ENCODE measurements around the gene TENM3.
A peak's percentile ranks its signal among the peaks of the same experiment; 100 is the strongest.

Gene TENM3

DNA sequence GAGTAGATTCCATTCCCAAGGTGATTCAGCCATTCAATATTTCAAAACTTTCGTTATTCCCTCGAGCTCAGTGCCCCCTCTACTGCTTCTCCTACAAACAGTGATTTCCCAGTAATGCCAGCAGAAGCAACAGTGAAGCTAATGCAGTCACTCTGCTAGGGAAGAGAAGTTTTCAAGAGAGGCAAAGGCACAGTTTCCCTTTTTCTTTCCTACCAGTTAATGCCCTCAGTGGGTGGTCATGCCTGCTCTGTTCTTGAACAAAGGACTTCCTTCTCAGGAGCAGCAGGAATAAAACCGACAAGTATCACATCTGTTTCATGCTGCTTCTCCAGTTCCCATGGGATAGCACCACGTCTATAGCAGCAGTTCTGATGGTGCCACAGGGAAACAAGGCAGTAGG lies 317.2 kb downstream of the TENM3 start:
- H3K9me3 ChIP-seq (ENCODE audit: insufficient read depth, low read depth, low read length) = no peaks in the 10 kb centered on the region
- 0% methylated on average over 4 of the region's 4 CpGs for WGBS
- no peaks in the 10 kb centered on the region for H3K27me3 ChIP-seq (ENCODE audit: insufficient read depth, low read length)
- peak overlapping the region; percentile 24 for H3K4me3 ChIP-seq (ENCODE audit: low read length)
- no peaks in the 10 kb centered on the region for H3K36me3 ChIP-seq (ENCODE audit: insufficient read depth, low read length)
- peaks cover 73% of the 10 kb centered on the region for H3K4me1 ChIP-seq (ENCODE audit: insufficient read depth, low read length)
- H3K27ac ChIP-seq (ENCODE audit: low read depth, low read length) = peak overlapping the region; percentile 81
- H3K9ac ChIP-seq (ENCODE audit: low read depth, low read length) = peak overlapping the region; percentile 17; the same call in 1 of the 2 replicates

DNA sequence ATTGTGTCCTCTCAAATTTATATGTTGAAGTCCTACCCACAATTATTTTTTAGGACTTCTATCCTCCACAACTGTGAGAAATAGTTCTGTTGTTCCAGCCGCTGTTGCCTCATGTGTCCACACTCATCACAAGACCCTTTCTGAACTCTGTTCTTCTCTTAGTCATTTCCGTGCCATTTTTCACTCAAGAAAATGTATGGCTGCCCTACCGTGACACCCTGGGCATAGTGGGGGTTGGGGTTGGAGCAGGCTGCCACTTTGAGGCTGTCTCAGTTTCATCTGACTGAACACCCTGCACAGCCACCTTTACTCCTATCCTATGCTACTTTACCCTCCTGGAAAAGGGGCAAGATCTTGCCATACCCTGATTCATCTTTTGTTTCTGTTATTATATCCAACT lies 319.1 kb downstream of the TENM3 start:
- peaks cover 70% of the 10 kb centered on the region for H3K4me1 ChIP-seq (ENCODE audit: insufficient read depth, low read length)

DNA sequence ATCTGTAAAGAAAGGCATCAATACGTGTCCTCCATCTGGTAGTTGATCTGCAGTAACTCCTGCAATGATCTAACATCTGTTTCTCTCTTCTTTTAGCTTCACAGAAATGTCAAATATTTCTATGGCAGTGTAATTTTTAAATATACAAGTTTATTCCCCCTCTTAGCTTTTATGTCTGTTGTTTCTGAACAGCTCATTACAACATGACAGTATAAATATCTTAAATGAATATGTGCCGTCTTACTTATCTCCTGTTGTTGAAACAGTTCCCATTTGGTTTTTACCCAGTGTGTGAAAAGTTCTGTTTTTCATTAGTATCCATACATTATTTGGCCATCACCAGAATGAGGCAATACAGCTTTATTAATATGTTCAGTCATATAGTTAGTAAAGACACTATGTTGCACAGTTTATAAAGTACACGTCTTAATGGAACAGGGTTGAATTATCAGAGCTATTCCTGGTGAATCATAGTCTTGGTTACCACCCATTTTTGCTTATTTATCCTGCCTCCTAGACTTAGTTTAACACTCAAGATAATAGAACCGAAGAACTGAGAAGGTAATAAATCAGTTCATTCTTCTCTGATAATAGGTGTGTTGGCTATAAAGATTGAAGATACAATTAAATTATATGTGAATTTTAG lies 321.6 kb downstream of the TENM3 start:
- H3K27ac ChIP-seq (ENCODE audit: low read depth, low read length) = no peak overlapping the region
- no peaks in the 10 kb centered on the region for H3K27me3 ChIP-seq (ENCODE audit: insufficient read depth, low read length)
- H3K36me3 ChIP-seq (ENCODE audit: insufficient read depth, low read length) = no peaks in the 10 kb centered on the region
- 100% methylated on average over 4 of the region's 4 CpGs for WGBS
- no peaks in the 10 kb centered on the region for H3K9me3 ChIP-seq (ENCODE audit: insufficient read depth, low read depth, low read length)
- H3K4me1 ChIP-seq (ENCODE audit: insufficient read depth, low read length) = peaks cover 46% of the 10 kb centered on the region
- no peak overlapping the region for H3K4me3 ChIP-seq (ENCODE audit: low read length)
- H3K9ac ChIP-seq (ENCODE audit: low read depth, low read length) = no peak overlapping the region

More for the DNA sequence above, 319.1 kb downstream of the TENM3 start:
- H3K9ac ChIP-seq (ENCODE audit: low read depth, low read length) = no peak overlapping the region
- no peak overlapping the region for H3K27ac ChIP-seq (ENCODE audit: low read depth, low read length)
- H3K9me3 ChIP-seq (ENCODE audit: insufficient read depth, low read depth, low read length) = no peaks in the 10 kb centered on the region
- H3K4me3 ChIP-seq (ENCODE audit: low read length) = no peak overlapping the region
- H3K36me3 ChIP-seq (ENCODE audit: insufficient read depth, low read length) = no peaks in the 10 kb centered on the region
- 91% methylated on average over 3 of the region's 3 CpGs for WGBS
- no peaks in the 10 kb centered on the region for H3K27me3 ChIP-seq (ENCODE audit: insufficient read depth, low read length)

DNA sequence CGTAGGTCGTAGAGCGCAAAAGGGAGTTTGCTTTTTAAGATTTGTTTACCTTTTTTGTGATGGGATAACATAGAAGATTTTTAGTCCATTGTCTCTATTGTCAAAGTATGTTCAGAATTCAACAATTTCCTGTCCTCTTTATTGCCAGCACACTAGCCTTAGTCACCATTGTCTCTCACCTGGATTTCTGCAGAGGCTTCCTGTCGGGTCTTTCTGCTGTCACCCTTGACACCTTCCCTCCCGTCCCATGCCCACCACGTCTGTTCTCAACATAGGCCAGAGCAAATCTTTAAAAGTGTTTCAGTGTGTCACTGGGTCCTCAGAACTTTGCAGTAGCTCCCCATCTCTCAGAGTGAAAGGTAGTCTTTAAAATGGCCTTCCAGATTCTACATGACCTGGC lies 323.9 kb downstream of the TENM3 start:
- H3K27ac ChIP-seq (ENCODE audit: low read depth, low read length) = no peak overlapping the region
- peaks cover 26% of the 10 kb centered on the region for H3K4me1 ChIP-seq (ENCODE audit: insufficient read depth, low read length)
- no peaks in the 10 kb centered on the region for H3K9me3 ChIP-seq (ENCODE audit: insufficient read depth, low read depth, low read length)
- WGBS = 84% methylated on average over 6 of the region's 6 CpGs
- no peaks in the 10 kb centered on the region for H3K27me3 ChIP-seq (ENCODE audit: insufficient read depth, low read length)
- no peak overlapping the region for H3K9ac ChIP-seq (ENCODE audit: low read depth, low read length)
- no peak overlapping the region for H3K4me3 ChIP-seq (ENCODE audit: low read length)
- no peaks in the 10 kb centered on the region for H3K36me3 ChIP-seq (ENCODE audit: insufficient read depth, low read length)

DNA sequence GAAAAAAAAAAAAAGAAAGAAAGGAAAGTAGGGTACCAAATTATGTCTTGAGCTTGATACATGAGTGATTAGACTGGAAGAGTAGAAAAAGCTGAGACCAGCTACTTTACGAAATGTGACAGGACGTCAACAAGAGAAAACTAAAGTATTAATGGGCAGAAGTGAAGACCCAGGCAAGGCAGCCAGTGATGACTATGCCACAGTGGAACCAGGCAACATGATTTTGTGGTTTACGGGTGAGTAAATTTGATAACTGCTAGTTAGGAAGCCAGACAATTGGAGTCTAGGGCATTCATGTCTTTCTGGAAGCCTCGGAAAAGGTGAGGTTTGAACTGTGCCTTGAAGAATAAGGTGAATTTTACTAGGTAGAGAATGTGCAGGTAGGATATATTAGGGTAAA lies 326.4 kb downstream of the TENM3 start:
- 93% methylated on average over 4 of the region's 4 CpGs for WGBS
- Histone ChIP-seq H3K36me3 (ENCODE audit: insufficient read depth, low read length) (no peaks in the 10 kb centered on the region), H3K9me3 (ENCODE audit: insufficient read depth, low read depth, low read length) (no peaks in the 10 kb centered on the region), H3K4me3 (ENCODE audit: low read length) (no peak overlapping the region), H3K9ac (ENCODE audit: low read depth, low read length) (no peak overlapping the region), H3K4me1 (ENCODE audit: insufficient read depth, low read length) (peaks cover 29% of the 10 kb centered on the region; the same call in 1 of the 2 replicates), H3K27ac (ENCODE audit: low read depth, low read length) (no peak overlapping the region), H3K27me3 (ENCODE audit: insufficient read depth, low read length) (no peaks in the 10 kb centered on the region)

DNA sequence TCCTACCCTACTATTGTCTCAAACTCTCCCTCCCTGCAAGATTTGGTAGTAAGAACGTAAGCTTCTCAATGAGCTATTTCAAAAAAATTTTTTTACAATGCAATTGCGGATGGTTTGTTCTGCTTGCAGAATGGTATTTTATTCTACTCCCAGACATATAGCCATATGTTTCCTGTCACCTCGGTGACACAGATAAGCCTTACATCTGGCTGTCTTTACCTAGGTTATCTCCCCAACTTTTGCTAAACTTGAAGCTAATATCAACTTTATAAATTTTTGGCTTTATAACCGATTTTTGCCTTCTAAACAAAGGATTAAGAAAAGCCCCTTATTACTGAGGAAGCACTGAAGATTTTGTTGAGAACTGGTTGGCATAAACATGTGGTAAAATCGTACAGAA lies 331.5 kb downstream of the TENM3 start:
- 91% methylated on average over 3 of the region's 5 CpGs for WGBS
- Histone ChIP-seq H3K9ac (ENCODE audit: low read depth, low read length) (no peak overlapping the region), H3K4me1 (ENCODE audit: insufficient read depth, low read length) (peaks cover 38% of the 10 kb centered on the region; the same call in 1 of the 2 replicates), H3K9me3 (ENCODE audit: insufficient read depth, low read depth, low read length) (no peaks in the 10 kb centered on the region), H3K27me3 (ENCODE audit: insufficient read depth, low read length) (no peaks in the 10 kb centered on the region), H3K4me3 (ENCODE audit: low read length) (no peak overlapping the region), H3K36me3 (ENCODE audit: insufficient read depth, low read length) (no peaks in the 10 kb centered on the region), H3K27ac (ENCODE audit: low read depth, low read length) (no peak overlapping the region)

DNA sequence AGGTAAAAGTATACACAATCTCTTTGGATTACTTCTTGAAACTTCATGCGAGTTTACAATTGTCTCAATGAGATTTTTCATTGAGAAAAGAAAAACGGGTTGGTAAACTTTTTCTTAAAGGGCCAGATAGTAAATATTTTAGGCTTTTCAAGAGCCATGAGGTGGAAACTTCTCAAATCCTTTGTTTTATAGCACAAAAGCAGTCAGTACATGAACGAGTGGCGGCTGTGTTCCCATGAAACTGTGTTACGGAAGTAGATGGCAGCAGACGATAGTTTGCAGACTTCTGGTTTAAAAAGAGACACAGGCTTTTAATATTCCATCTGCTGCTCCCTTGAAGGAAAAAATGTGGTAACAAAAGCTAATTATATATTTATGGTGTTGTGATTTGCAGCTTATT lies 332.0 kb downstream of the TENM3 start:
- 77% methylated on average over 6 of the region's 6 CpGs for WGBS
- Histone ChIP-seq H3K27ac (ENCODE audit: low read depth, low read length) (no peak overlapping the region), H3K9me3 (ENCODE audit: insufficient read depth, low read depth, low read length) (no peaks in the 10 kb centered on the region), H3K36me3 (ENCODE audit: insufficient read depth, low read length) (no peaks in the 10 kb centered on the region), H3K4me3 (ENCODE audit: low read length) (no peak overlapping the region), H3K9ac (ENCODE audit: low read depth, low read length) (no peak overlapping the region; the same call in 1 of the 2 replicates), H3K4me1 (ENCODE audit: insufficient read depth, low read length) (peaks cover 43% of the 10 kb centered on the region; the same call in 1 of the 2 replicates), H3K27me3 (ENCODE audit: insufficient read depth, low read length) (no peaks in the 10 kb centered on the region)

DNA sequence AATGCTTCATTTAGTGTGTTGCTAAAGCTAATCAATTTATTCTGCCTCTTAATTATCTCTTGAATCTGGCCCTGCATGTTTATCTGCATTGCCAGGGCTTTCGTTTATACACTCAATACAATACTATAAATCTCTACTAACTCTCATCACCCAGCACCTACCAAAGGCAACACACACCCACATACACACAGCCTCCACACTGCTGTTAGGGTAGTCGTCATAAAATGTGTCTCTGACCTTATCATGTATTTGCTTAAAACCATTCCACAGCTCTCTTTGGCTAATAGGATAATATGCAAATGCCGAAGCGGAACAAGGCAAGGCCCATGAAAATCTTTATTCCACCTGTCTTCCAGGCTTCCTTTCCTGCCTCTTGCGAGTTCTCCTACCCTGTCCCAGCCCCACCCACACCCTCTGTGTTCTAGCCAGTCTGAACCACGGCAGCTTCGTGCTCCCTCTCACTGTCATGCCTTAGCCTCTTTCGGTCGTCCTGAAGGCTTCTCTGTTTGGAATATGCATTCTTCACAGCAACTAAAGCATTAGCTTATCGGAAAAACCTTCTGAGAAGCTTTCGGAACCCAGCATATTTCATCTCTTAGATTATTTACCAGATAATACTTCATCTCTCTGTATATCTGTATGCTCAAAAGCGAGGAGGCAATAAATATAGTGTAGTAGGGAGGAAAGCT lies 333.5 kb downstream of the TENM3 start:
- Histone ChIP-seq H3K9ac (ENCODE audit: low read depth, low read length) (no peak overlapping the region), H3K36me3 (ENCODE audit: insufficient read depth, low read length) (no peaks in the 10 kb centered on the region), H3K27me3 (ENCODE audit: insufficient read depth, low read length) (no peaks in the 10 kb centered on the region), H3K4me3 (ENCODE audit: low read length) (no peak overlapping the region), H3K9me3 (ENCODE audit: insufficient read depth, low read depth, low read length) (no peaks in the 10 kb centered on the region), H3K4me1 (ENCODE audit: insufficient read depth, low read length) (peaks cover 44% of the 10 kb centered on the region; the same call in 1 of the 2 replicates), H3K27ac (ENCODE audit: low read depth, low read length) (no peak overlapping the region)
- WGBS = 67% methylated on average over 12 of the region's 12 CpGs

DNA sequence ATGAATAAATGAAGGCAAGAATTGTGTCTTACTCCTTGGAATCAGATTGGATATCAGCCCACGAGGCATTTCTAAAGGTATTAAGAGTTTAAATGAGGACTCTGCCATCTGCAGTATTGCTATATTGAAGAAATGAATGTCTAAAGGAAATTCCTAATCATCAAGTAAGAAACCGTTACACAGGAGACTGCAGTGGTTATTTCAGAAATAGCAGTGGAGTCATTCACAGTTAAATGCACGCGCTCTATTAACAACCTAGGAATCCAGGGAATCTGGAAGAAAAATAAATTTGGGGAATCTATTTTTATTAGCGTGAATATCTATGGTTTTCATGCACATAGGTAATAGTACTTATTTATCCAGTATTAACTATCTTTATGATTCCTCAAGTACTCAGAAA lies 334.2 kb downstream of the TENM3 start:
- no peaks in the 10 kb centered on the region for H3K36me3 ChIP-seq (ENCODE audit: insufficient read depth, low read length)
- no peak overlapping the region for H3K9ac ChIP-seq (ENCODE audit: low read depth, low read length)
- H3K4me3 ChIP-seq (ENCODE audit: low read length) = no peak overlapping the region
- H3K9me3 ChIP-seq (ENCODE audit: insufficient read depth, low read depth, low read length) = no peaks in the 10 kb centered on the region
- H3K27me3 ChIP-seq (ENCODE audit: insufficient read depth, low read length) = no peaks in the 10 kb centered on the region
- H3K27ac ChIP-seq (ENCODE audit: low read depth, low read length) = no peak overlapping the region
- H3K4me1 ChIP-seq (ENCODE audit: insufficient read depth, low read length) = peaks cover 41% of the 10 kb centered on the region; the same call in 1 of the 2 replicates
- 71% methylated on average over 4 of the region's 5 CpGs for WGBS

DNA sequence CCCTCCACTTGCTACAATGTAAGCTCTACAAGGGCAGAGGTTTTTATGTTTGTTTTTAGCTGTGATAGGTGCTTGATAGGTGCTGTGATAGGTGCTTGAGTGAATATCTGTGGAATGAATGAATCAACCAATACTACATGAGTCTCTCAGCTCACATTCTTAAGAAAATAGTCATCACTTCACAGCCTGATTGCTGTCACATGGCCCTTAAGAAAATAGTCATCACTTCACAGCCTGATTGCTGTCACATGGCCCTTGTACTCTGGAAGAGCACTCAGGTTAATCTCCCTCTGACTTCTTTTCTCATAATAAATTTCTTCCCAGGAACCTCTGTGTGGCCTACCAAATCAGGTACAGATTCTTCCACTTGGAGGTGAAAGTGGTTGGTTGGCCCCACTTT lies 335.2 kb downstream of the TENM3 start:
- Histone ChIP-seq H3K4me3 (ENCODE audit: low read length) (no peak overlapping the region), H3K9me3 (ENCODE audit: insufficient read depth, low read depth, low read length) (no peaks in the 10 kb centered on the region), H3K9ac (ENCODE audit: low read depth, low read length) (no peak overlapping the region), H3K36me3 (ENCODE audit: insufficient read depth, low read length) (no peaks in the 10 kb centered on the region), H3K4me1 (ENCODE audit: insufficient read depth, low read length) (peaks cover 38% of the 10 kb centered on the region; the same call in 1 of the 2 replicates), H3K27ac (ENCODE audit: low read depth, low read length) (no peak overlapping the region), H3K27me3 (ENCODE audit: insufficient read depth, low read length) (no peaks in the 10 kb centered on the region)

DNA sequence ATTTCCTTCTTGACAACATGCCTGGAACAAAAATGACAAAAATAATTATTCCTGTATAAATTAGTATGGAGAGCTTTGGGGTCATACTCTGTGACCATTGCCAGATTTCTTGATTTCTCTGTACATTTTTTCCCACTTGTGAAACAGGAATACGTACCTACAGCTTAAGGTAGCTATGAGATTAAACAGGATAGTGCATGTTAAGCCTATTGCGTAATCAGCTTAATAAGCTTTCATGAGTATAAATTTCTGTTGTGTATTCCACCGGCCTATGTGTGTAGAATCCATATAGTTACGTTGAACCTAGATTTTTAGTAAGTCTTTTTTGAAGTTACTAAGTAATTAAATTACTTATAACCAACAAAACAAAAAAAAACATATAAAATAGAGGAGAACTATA lies 339.0 kb downstream of the TENM3 start:
- no peak overlapping the region for H3K4me3 ChIP-seq (ENCODE audit: low read length)
- 96% methylated on average over 4 of the region's 4 CpGs for WGBS
- H3K9ac ChIP-seq (ENCODE audit: low read depth, low read length) = no peak overlapping the region
- peaks cover 6% of the 10 kb centered on the region; the same call in 1 of the 2 replicates for H3K36me3 ChIP-seq (ENCODE audit: insufficient read depth, low read length)
- H3K4me1 ChIP-seq (ENCODE audit: insufficient read depth, low read length) = peaks cover 29% of the 10 kb centered on the region
- no peak overlapping the region for H3K27ac ChIP-seq (ENCODE audit: low read depth, low read length)
- H3K27me3 ChIP-seq (ENCODE audit: insufficient read depth, low read length) = no peaks in the 10 kb centered on the region
- no peaks in the 10 kb centered on the region for H3K9me3 ChIP-seq (ENCODE audit: insufficient read depth, low read depth, low read length)

Measured in HUES64 (cell line).